Progenitor cell of endocrine pancreas (in vitro differentiated cells): Measurements from ENCODE around the gene CEPT1. TPM values are rescaled to one million over a fixed set of nuclear protein-coding genes. Genes with fewer than 3 reads are reported as not detected.
A peak's percentile ranks its signal among the peaks of the same experiment; 100 is the strongest.

Source experiments
- DNase-seq: peaks from one replicate; pipeline ENCODE4 v3.0.0; 2021; ENCODE audit warnings: low spot score; ENCODE audit not compliant: unreplicated experiment
- H3K27ac Mint-ChIP-seq: 2 replicates; pipeline ENCODE4 v1.8.0; 2021; ENCODE audit warnings: mild to moderate bottlenecking, moderate library complexity, mixed read lengths
- H3K27me3 Mint-ChIP-seq: 2 replicates; pipeline ENCODE4 v1.8.0; 2021; ENCODE audit warnings: mixed read lengths
- H3K36me3 Mint-ChIP-seq: 2 replicates; pipeline ENCODE4 v1.8.0; 2022; ENCODE audit warnings: mixed read lengths; ENCODE audit not compliant: insufficient read depth
- H3K4me1 Mint-ChIP-seq: 2 replicates; pipeline ENCODE4 v1.8.0; 2021; ENCODE audit warnings: low read depth, mixed read lengths
- H3K4me3 Mint-ChIP-seq: 2 replicates; pipeline ENCODE4 v1.8.0; 2021; ENCODE audit warnings: low read depth, mild to moderate bottlenecking, moderate library complexity, mixed read lengths
- H3K9me3 Mint-ChIP-seq: 2 replicates; pipeline ENCODE4 v1.8.0; 2021; ENCODE audit warnings: low read depth, mixed read lengths
- CTCF ChIP-seq: fragments of 200-600 bp; sonication (generic); IDR thresholded peaks from one replicate; pipeline ENCODE4 v1.5.0; 2021; ENCODE audit warnings: antibody characterized with exemption, mild to moderate bottlenecking; ENCODE audit not compliant: unreplicated experiment
- total RNA-seq: library from RNA; stranded (reverse); gene quantifications from 2 replicates; pipeline ENCODE4 v1.2.1, GENCODE V29; 2021

Gene CEPT1
- total RNA-seq, 1 donor from 2014 or later, result 35.6 TPM

- peaks cover 24% of the 10 kb centered on the region for H3K4me1 Mint-ChIP-seq
- peak overlapping the region; percentile 96 for H3K27ac Mint-ChIP-seq
- no peaks in the 10 kb centered on the region for H3K27me3 Mint-ChIP-seq
- no peaks in the 10 kb centered on the region for H3K36me3 Mint-ChIP-seq
- no peak for DNase-seq
- H3K9me3 Mint-ChIP-seq, result no peaks in the 10 kb centered on the region
- H3K4me3 Mint-ChIP-seq, result peak overlapping the region; percentile 98
- TF ChIP-seq CTCF, result no peak
These were observed 1.5 kb downstream of the CEPT1 start for GRCh38 chr1:111141245-111142220.

GRCh38 chr1:111142356-111142975, 2.4 kb downstream of the CEPT1 start:
- Mint-ChIP-seq H3K36me3 (no peaks in the 10 kb centered on the region), H3K27ac (no peak overlapping the region), H3K4me1 (peaks cover 24% of the 10 kb centered on the region), H3K4me3 (peak overlapping the region; percentile 25), H3K27me3 (no peaks in the 10 kb centered on the region), H3K9me3 (no peaks in the 10 kb centered on the region)
- TF ChIP-seq CTCF, result no peak
- DNase-seq, result no peak

GRCh38 chr1:111145542-111145941, 5.5 kb downstream of the CEPT1 start:
- TF ChIP-seq CTCF, result no peak
- Mint-ChIP-seq H3K27ac (no peak overlapping the region), H3K4me3 (no peak overlapping the region), H3K27me3 (no peaks in the 10 kb centered on the region), H3K4me1 (peaks cover 16% of the 10 kb centered on the region), H3K9me3 (no peaks in the 10 kb centered on the region), H3K36me3 (peaks cover 9% of the 10 kb centered on the region)
- DNase-seq, result no peak

- Mint-ChIP-seq H3K27ac (peak overlapping the region; percentile 64), H3K36me3 (peaks cover 10% of the 10 kb centered on the region)
- no peak for TF ChIP-seq CTCF
These were observed 6.1 kb downstream of the CEPT1 start for GRCh38 chr1:111145963-111146768.

GRCh38 chr1:111147948-111148347, 7.9 kb downstream of the CEPT1 start:
- TF ChIP-seq CTCF, result no peak
- H3K27ac Mint-ChIP-seq, result no peak overlapping the region
- H3K36me3 Mint-ChIP-seq, result peaks cover 22% of the 10 kb centered on the region
- no peak overlapping the region for H3K4me3 Mint-ChIP-seq
- H3K9me3 Mint-ChIP-seq, result no peaks in the 10 kb centered on the region
- no peak for DNase-seq
- no peaks in the 10 kb centered on the region for H3K4me1 Mint-ChIP-seq
- no peaks in the 10 kb centered on the region for H3K27me3 Mint-ChIP-seq

More at GRCh38 chr1:111145963-111146768, 6.1 kb downstream of the CEPT1 start:
- no peaks in the 10 kb centered on the region for H3K9me3 Mint-ChIP-seq
- H3K4me3 Mint-ChIP-seq, result no peak overlapping the region
- no peak for DNase-seq
- no peaks in the 10 kb centered on the region for H3K27me3 Mint-ChIP-seq
- H3K4me1 Mint-ChIP-seq, result peaks cover 12% of the 10 kb centered on the region
